Medulla oblongata (tissue), 1 donor: Measurements from ENCODE around the gene PLK5.

Experiments used
- DNase-seq: peaks from one replicate; pipeline ENCODE4 v3.0.0-alpha.2; 2015; ENCODE audit errors: extremely low spot score

Gene PLK5

GRCh38 chr19:1555487-1556389 lies 31.9 kb downstream of the PLK5 start:
- no peak for DNase-seq

DNA sequence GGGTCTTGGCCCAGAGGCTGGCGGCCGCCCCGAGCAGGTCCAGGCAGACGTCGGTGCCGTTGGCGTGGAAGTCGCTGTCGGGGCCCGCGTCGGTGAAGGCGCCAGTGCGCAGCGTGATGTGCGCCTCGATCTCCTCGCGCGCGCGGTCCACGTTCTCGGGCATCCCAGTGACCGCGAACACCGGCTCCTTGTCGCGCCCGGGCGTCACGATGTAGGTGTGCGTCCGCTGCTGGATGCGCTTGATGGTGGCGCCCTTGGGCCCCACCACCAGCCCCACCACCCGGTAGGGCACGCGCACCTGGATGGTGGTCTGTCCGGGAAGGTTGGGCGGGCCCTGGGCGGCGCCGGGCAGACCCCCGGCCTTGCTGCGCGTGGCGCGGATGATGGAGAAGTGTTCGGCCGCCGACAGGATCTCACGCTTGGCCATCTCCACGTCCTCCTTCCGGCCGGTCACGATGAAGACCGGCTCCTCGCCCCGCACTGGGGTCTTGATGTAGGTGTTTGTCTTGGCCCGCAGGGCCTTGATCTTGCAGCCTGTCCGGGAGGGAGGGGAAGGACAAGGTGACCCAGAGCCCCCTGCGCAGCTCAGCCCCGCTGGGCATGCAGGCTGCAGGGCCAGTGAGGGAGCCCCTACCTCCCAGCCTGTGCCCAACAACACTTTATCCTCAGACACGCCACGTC lies 32.7 kb downstream of the PLK5 start:
- no peak for DNase-seq

GRCh38 chr19:1558552-1558951 lies 34.7 kb downstream of the PLK5 start:
- no peak for DNase-seq

DNA sequence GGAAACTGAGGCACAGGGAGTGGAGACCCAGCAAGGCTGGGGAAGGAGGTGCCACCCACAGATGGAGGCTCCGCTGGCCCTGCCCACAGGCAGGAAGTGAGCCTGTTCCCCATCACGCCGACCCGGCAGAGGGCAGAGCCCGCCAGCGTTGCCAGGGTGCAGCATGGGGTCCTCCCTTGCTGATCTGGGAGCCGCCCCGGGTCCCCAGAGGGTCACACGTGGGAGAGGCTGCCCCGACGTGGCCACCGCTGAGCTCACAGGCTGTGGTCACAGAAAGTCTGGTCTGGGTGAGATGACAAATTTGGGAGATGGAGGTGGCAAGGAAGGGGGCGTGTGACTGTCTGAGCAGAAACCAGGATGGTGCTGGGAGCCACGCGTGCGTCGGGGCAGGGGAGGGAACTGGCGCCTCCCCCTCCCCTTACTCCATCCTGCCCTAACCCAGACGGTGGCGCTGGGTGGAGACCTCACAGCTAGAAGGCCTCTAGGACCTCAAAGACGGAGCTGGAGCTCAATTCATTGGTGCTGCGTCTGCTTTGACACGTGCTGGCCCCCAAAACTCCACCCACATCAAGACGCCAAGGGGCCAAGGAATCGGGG lies 36.5 kb downstream of the PLK5 start:
- DNase-seq: no peak

DNA sequence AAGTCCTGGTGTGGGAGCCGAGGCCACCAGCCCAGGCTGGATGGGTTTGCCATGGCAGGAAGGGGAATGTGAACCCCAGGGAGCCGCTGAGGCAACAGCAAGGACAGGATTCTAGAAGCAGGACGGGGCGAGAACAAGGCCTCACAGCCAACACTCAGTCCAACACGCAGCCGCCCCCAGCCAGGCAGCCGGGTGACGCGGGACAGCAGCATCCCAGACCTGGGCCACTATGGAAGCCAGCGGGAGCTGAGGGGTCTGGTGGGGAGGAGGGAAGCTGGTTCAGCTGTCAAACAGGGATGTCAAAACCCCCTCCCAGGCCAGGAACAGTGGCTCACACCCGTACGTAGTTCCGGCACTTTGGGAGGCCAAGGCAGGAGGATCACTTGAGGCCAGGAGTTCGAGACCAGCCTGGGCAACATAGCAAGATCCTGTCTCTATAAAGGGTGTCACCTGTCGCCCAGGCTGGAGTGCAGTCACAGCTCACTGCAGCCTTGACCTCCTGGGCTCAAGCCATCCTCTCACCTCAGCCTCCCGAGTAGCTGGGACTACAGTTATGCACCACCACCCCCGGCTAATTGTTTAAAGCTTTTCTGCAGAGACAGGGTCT lies 37.5 kb downstream of the PLK5 start:
- DNase-seq: no peak

DNA sequence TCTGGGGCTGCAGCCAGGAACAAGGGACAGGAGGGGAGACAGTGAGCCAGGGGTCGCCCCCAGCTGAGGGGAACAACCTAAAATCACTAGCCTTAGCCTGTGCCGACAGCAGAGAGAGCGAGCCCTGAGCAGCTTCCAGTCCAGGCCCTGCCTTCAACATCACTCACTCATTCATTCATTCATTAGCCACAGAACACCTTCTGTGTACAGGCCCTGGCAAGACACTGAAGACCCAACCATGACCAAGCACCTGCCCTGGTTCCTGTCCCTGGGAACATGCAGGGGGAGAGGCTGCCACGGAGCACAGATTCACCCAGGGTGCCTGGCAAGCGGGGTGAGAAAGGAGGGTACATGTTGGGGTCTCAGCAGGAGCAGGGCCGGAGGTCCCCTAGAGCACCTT lies 39.4 kb downstream of the PLK5 start:
- DNase-seq: no peak

GRCh38 chr19:1566392-1567115 lies 42.7 kb downstream of the PLK5 start:
- DNase-seq: peak; percentile 91

GRCh38 chr19:1567116-1567847 lies 43.4 kb downstream of the PLK5 start:
- no peak for DNase-seq

GRCh38 chr19:1567848-1568227 lies 44.0 kb downstream of the PLK5 start:
- no peak for DNase-seq

GRCh38 chr19:1568320-1569019 lies 44.6 kb downstream of the PLK5 start, which contains the start of gene MEX3D:
Gene MEX3D, minus strand, starts transcription at chr19:1568325. Its CDS starts 267 bp downstream, at chr19:1568058.
- peak; percentile 76 for DNase-seq

GRCh38 chr19:1569997-1570396 lies 46.1 kb downstream of the PLK5 start:
- no peak for DNase-seq

DNA sequence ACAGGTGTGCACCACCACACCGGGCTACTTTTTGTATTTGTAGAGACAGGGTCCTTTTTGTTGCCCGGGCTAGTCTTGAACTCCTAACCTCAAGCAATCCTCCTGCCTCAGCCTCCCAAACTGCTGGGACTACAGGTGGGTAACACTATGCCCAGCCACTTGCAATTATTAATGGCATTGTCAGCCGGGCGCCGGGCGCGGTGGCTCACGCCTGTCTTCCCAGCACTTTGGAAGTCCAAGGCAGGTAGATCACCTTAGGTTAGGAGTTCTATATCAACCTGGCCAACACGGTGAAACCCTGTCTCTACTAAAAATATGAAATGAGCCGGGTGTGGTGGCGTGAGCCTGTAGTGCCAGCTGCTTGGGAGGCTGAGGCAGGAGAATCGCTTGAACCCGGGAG lies 47.0 kb downstream of the PLK5 start:
- DNase-seq: no peak

DNA sequence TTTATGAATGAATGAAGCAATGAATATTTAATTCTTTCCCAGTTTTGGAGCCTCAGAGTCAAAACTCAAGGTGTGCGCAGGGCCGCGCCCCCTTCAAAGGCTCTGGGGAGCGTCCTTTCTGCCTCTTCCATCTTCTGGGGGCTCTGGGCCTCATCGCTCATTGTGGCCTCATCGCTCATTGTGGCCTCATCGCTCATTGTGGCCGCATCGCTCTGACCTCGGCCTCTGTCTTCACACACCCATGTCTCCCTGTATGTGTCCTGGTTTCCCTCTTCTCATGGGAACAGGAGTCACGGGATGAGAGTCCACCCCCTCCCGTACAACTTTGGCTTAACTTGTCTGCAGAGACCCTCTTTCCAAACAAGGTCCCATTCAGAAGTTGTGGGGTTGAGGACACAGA lies 47.5 kb downstream of the PLK5 start:
- no peak for DNase-seq

DNA sequence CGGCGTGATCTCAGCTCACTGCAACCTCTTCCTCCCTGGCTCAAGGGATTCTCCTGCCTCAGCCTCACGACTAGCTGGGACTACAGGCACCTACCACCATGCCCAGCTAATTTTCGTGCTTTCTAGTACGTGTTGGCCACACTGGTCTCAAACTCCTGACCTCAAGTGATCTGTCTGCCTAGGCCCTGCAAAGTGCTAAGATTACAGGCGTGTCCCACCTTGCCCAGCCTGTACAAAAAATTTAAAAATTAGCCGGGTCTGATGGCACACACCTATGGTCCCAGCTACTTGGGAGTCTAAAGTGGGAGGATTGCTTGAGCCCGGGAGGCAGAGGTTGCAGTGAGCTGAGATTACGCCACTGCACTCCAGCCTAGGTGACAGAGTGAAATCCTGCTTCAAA lies 48.9 kb downstream of the PLK5 start:
- no peak for DNase-seq

DNA sequence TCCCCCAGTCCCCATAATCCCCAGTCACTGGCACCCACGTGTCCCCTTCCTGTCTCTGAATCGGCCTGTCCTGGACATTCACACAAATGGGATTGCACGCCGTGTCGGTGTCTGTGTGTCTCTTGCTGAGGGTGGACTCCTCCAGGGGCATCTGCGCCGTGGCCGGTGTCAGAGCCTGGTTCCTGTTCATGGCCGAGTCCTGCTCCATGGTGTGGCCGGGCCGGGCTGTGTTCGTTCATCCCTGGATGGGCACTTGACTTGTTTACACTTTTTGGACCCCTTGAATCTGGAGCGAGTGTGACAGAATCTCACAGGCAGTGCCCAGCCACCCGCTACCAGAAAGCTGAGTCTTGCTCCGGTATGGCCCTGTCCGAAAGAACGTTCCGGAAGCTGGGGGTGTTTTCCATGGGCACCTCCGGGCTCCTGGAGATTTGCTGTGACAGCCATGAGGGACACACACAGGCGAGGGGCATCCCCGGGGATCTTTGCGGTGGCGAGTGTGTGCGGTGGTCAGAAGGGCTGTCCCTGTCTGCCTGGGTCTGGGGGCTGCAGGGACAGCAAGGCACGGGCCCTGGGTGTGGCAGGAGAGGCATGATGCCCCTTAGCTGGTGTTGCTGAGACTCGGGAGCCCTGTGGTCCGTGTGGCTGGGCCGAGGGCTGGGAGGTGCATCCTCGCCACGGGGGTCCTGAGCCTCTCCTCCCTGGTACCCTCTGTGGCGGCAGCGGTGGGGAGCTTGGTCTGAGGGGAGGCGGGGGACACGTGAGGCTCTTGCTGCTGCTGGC lies 50.7 kb downstream of the PLK5 start:
- DNase-seq: no peak

DNA sequence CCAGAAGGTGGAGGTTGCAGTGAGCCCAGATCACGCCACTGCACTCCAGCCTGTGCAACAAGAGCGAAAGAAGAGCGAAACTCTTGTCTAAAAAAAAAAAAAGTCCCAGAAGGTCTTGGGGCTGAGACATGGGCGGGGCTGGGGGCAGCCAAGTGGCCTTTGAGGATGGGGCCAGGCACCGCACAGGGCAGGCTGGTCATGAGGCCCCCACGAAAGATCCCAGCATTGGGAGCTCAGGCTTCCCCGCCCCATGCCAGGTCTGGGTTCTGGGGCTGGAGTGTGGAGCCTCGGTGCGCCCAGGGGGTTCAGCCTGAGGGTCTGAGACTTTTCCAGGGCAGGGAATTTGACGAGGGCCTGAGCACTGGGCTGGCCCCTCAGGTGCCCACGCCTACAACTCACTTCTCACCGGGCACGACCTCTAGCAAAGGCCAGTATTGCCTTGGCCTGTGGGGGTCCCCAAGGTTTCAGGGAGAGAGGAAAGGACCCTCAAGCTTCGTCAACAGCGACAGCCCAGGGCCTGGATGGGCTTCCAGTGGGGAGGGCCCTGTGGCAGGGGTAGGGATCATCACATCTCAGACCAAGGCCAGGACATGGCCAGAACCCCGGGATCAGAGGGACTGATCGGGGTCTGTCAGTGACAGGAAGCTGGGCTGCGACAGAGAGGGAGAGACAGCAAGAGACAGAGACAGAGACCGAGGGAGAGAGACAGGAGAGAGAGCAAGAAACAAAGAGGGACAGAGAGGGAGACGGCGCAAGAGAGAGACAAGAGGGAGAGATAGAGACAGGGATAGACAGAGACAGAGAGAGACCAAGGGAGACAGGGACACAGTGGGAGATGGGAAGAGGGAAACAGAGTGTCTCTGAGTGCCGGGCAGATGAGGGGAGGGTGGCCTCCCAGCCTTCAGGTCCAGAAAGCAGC lies 51.7 kb downstream of the PLK5 start:
- DNase-seq: no peak

- DNase-seq: no peak
Observed at GRCh38 chr19:1576242-1577089, 52.6 kb downstream of the PLK5 start.
